Limb (tissue), 2 donors: Measurements from ENCODE around the gene GFPT2.

ENCODE experiments used
- DNase-seq, 2 donors: peaks; one replicate each; pipeline ENCODE4 v3.0.0-alpha.2; 2016; ENCODE audit errors: extremely low spot score in 2 of 2

GFPT2 gene

DNA sequence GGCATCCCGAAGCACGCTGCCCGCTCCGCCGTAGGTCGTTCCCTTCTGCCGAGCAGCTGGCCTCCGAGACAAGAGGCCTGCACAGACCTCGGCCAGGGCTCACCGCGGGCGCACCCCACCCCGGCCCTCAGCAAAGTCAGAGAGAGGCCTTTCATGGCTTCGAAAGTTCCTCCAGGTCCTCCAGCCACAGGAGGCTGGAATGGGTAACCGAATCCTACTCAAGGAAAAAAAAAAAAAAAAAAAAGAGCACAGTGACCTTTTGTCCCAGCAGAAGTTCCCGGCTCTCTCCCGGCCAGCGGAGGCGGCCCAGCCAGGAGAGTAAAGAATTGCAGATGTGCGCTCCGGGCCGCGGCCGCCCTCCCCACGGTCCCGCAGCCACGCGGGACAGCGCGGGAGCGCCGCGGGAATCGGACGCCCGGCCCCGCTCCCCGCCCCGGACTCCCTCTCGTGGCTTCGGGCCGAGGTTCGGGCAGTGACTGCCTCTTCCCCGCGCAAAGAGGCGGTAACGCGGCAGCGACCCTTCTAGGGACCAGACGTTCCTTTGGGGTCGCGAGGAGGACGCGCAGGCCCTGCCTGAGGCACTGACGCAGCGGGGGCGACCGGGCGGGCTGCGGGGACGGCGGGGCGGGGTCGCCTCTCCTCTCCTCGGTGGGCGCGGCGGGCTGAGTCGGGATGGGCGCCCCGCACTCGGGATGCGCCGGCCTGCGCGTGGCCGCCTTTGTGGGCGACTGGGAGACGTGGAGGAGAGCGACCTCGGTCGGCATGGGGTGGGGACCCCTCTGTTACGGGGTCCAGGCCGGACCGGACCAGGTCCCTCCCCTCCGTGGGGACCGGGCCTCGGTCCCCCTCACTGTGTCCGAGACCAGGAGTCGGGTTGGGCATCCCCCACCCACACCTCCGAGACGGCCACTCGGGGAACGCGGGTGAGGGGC lies 754 bp downstream of the GFPT2 start:
- DNase-seq = peak; percentile 25 to 69

DNA sequence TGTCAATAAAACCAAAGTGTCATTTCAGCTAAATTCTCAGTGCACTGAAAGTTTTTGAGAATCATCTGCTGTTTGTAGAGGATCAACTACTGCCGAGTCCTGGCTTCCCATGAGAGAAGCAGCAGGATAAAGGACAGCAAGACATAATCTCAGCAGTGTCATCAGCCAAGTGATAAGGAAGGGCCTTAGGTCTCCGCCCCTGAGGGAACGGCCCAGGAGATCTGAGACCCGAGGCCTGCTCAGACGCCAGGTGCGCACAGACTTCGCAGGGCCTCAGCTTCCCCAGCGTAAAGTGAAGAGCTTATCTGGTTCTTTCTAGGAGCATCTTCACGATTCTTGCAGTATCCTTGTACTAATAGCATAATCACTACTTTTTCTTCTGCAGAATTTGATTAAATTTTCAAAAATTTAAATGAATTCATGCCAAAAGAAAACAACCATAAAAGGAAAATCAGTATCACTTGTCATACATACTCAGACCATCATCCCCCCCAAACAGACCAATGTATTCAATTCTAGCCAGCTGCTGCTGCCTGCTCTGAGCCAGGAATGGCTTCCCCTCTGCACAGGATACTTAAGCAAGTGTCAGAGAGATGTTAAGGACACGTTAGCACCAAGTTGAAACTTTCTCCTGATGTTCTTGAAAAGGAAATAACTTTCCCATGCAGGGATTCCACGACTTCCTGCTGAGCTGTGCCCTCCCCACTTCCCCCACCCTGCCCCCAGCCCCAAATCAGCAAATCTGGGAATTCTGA lies 2.2 kb downstream of the GFPT2 start:
- DNase-seq = peak in 1 of 2 donors; percentile 17

DNA sequence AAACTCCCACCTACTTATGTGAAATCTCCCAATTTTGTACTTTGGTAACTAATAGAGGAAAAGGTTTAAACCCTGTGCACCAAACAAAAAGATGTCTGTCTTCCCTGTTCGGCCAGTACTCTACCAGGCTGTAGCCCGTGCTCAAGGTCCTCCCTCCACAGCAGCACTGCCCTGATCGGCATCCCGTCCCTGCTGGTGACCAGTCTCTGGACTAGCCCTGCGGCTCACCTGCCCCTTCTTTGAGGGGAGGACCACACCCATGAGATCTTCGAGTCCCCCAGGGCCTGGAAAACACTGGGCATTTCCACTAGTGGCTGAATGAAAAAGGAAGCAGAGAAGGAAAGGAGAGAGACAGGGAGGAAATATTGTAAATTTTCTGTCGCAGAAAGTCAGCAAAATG lies 2.8 kb downstream of the GFPT2 start:
- DNase-seq = no peak

DNA sequence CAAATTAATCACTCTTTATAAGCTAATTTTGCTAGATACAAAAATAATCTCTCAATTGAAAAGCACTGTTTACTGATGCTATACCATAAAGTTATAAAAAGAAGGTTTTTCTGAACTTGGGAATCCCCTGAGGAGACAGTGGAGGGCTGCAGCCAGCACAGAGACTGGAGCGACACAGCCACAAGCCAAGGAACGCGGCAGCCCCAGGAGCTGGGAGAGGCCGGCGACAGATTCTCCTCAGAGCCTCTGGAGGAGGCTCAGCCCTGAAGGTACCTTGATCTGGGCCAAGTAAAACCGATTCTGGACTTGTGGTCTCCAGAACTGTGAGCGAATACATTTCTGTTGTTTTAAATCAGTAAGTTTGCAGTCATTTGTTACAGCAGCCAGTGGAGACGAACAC lies 3.7 kb downstream of the GFPT2 start:
- no peak for DNase-seq

DNA sequence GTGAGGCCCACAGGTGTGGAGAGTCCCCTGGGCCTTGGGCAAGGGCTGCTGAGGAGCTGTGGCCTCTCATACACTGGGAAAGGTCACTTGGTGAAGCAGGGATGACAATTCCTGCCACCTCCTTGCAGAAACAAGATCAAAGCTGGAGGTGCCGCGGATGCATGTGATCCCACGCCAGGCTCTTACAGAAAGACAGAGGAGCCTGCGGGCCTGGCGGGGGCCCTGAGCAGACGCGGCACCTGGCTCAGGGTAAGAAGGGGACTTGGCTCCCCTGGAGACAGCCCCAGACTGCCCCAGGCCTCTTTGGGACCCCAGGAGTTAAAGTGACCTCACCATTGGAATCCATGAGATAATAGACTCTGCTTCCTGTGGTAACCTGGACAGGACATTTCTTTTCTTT lies 4.8 kb downstream of the GFPT2 start:
- DNase-seq = no peak

DNA sequence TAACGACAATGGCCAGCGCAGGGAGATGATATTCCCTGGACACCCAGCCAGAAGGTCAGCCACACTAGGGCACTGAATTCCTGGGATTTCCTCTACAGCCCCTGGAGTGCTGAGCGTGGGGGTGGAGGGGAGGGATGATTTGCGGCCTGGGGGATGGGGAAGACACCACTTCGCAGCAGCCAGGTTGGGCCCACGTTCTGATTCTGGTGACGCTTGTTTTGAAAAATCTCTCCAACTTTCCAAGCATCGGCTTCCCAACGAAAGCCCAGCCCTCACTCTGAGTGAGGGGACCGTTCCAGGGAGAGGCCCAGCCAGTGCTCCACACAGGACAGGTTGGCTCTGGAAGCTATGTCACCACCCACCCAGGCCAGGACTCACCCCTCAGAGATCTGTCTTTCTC lies 5.4 kb downstream of the GFPT2 start:
- DNase-seq = no peak

DNA sequence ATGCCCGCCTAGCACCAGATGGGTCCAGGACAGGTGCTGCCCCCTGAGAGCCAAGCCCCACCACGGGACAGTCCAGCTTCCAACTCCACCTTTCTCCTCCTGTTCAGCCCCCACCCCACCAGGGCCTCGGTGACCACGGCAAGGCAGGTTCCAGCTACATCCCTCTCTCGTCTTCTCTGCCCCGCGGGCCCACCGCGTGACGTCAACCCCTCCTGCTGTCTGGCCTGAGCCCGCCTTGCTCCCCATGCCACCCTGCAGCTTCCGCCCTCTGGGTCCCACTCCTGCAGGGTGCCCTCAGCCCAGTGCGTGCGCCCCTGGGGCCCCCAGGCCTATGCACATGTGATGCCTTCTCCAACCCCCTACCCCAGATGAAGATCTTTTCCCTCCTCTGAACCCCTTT lies 6.8 kb downstream of the GFPT2 start:
- DNase-seq = no peak

DNA sequence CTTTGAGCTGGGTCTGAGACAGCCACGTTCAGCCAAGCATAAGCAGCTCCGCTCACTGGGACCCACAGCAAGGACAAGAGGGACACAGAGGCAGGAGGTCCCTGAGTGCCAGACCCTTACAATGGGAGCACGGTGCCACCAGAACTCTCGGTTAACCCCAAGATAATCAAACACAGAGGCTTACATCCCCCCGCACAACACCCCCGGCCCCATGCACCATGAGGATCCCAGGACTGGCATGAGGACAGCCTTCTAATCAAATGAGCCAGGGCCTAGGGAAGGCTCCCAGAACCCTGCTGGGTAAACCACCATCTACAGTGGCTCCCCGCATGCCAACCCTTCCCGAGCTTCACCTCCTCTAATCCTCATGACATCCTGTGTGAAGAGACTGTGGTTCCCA lies 7.4 kb downstream of the GFPT2 start:
- no peak for DNase-seq

DNA sequence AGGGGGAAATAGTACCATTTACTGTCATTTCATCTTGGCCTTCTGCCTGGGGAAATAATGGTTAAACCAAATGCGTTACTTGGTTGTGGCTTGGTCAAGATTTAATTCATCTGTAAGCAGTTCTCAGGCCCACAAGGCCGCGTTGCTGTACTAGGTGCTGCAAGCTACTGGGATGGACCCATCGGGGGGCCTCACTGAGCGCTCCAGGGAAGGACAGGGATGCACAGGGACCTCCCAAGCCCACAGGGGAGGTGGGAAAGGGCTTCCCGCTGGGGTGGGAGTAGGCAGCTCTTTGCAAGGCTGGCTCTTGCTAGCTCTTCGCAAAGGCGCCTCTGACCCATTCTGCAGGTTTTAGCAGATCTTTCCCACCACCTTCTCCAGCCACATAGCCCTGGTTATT lies 8.0 kb downstream of the GFPT2 start:
- no peak for DNase-seq

DNA sequence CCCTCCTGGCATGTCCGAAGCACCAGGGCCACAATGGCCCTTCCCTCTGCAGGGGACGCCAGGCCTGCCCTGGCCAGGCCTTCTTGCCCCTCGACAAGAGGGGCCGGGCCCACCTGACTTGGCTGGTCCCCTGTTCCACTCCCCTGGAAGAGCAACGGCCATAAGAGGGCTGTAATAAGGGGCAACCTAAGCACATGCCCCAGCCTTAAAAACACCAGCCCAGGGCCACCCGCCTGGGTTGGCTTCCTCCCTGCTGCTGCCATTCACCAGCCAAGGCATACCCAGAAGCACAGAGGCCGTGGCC lies 8.5 kb downstream of the GFPT2 start:
- DNase-seq = no peak

DNA sequence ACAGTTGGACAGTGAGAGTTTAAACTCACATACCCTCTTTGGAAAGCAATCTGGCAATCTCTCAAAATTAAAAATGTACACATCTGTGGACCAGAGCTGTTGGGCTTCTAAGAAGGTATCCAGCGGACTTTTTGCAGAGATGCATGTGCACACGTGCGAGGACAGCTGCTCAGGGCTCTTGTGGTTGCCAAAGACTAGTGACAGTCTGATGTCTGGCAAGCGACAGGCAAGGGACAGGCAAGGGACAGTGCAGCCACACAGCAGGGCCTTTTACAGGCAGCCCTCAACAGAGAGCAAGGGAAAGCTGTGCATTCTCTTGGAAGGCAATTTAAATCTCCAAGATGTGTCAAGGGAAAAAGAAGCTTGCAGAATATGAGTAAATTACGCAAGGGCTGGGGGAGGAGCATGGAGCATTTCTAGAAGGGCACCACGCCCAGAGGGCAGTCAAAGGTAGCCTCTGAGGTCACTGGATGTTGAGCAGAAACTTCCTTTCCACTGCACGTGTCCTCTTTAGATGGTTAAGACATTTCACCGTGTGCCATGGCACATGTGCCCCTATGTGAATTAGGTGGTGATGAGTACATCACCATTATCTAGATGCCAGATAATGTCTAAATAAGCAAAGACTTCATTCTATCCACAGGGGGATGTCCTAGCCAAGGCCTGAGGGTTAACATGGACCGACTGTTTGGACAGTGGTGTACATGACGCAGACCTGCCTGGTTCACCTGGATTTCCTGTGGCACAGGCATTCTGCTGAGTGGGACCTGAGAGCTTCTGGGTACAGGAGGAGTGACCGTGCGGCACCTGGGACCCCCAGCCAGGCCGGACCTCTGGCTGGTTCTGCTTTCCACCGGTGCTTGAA lies 9.1 kb downstream of the GFPT2 start:
- DNase-seq = no peak

DNA sequence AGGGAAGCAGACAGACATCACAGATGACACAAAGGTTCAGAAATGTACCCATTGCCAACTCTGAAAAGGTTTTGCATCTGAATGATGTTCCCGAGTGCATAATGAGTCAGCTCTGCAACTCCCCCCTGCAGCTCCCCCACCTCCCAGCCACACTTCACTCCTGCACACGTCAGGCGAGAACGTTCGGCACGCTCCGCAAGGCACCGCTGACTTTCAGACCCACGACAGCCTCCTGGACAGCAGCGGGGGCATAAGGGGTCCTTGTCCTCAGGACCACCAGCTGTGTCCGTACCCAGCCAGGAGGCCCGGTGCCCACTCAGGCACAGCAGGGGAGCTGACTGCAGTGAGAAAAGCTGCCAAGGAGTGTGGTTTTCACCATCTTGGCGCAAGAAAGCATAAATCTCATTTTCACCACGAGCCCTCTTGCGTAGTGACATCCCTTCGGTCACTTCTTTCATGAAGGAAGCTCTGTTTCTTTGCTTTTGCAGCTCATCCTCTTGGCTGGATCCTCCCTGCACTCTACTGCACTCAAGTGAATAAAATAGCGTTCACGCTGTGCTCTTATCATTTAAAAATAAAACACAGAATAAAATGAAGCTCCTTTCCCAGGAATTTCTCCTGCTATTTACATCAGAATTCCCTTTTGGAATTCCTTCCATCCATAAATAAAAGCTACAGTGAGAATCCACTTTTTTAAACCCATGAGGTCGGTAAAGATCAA lies 9.9 kb downstream of the GFPT2 start:
- peak; percentile 46 to 56 for DNase-seq

DNA sequence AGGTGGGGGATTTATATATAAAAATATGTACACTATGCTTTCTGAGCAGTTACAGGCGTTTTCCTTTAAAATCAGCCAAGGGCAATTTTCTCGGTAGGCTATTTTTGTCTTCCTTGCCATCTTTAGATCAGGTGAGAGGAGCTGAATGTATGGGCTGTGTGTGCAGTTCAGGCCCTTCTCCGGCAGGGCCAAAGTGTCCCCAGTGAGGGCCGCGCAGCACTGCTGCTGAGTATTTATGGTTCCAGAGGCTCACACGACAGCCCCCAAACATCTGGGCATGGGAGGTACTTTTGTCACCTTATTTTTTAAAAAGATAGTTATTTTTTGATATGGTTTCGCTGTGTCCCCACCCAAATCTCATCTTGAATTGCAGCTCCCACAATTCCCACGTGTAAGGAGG lies 11.5 kb downstream of the GFPT2 start:
- DNase-seq = no peak

DNA sequence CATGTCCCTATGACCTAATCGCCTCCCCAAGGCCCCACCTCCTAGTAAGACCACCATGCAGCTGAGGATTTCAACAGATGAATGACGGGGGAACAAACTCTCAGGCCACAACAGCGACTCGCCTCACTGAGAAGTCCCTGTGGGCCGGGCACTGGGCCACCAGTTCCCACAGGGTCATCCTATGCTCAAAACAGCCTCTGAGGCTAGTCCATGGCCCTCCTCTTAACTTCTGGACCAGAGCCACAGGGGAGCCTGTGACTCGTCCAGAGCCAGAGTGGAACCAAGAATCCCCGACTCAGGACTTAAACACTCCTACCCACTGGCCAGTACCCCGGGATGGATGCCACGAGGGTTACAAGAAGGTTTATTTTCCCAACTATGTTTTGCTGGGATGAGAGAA lies 12.3 kb downstream of the GFPT2 start:
- no peak for DNase-seq

DNA sequence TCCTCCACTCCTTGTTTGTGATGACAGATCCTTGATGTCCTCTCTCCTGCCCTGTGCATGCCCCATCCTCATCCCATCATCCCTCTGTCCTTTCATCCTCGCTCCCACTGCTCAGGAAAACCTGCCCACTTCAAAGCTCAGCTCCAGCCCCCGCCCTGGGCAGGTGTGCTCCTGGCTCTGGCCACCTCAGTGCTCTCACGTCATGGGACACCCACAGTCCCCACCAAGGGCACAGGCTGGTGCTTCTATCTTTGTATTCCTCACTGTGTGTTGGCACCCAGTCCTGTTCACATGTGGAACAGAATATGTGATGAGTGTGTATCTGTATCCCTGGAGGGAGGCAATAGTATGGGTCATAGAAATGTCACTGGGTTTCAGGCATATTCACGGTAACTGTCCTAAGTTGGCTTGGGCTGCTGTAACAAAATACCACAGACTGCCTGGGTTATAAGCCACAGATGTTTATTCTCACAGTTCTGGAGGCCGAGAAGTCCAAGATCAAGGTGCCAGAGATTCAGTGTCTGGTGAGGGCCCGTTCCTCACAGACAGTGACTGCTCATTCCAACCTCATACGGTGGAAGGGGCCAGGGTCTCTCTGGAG lies 13.5 kb downstream of the GFPT2 start:
- no peak for DNase-seq

DNA sequence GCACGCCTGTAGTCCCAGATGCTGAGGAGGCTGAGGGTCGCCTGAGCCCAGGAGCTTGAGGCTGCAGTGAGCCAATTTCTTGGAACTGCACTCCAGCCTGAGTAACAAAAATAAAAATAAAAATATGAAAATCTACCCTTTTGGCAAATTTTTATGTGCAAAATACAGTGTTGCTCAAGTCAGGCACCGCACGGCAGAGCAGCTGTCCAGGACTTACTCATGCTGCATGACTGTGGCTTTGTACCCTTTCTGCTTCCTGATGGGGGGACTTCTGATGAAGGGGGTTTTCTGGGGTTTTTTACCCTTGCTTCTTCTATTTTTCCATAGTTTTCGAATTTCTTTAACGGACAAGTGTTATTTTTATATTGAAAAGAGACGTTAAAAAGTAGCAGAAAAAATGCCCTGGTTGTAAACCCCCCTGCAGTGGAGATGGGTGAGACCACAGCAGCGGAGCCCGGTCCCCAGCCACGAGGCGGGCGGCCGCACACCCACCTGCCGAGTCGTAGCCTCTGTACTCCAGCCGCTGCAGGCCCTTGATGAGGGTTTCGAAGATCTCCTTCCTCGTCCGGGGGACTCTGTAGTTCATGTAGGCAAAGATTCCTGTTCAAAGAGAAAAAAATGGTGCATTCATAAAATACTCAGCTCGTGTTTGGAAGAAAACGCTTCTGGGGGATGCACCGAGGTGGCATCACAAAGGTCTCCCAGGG lies 15.0 kb downstream of the GFPT2 start:
- no peak for DNase-seq

DNA sequence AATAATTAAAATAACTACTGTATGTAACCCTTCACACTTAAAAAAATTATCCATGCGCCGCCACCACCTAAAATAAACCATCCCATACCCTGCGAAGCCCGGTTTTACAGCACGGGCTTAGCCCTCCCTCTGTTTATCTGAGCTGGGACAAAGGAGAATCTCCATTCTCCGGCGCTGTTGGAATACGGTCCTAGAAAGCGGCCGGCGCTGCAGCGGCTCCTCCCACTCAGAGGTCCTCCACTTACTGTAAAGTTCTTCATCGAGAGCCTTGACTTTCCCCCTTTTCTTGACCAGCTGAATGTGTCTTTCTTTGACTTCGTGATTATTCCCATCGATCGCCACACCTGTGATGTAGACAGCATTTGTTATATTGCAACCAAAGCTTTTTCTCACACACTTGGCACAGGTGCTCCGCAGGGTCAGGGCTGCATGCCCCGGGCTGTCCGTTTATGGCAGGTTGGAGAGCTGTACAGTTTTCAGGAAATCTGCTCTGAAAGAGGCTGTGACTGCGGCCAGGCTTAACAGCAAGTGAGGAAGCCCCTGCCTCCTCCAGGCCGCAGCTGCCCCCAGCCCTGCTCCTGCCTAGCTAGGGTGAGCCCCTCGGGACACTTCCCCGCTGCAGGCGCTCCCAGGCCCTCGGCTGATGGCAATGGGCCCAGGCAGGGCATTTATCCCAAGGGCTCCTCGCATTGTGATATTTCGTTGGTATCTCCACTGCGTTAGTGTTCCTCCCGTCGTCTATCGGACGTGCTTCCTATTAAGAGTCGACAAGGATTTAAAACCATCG lies 16.7 kb downstream of the GFPT2 start:
- DNase-seq = no peak

DNA sequence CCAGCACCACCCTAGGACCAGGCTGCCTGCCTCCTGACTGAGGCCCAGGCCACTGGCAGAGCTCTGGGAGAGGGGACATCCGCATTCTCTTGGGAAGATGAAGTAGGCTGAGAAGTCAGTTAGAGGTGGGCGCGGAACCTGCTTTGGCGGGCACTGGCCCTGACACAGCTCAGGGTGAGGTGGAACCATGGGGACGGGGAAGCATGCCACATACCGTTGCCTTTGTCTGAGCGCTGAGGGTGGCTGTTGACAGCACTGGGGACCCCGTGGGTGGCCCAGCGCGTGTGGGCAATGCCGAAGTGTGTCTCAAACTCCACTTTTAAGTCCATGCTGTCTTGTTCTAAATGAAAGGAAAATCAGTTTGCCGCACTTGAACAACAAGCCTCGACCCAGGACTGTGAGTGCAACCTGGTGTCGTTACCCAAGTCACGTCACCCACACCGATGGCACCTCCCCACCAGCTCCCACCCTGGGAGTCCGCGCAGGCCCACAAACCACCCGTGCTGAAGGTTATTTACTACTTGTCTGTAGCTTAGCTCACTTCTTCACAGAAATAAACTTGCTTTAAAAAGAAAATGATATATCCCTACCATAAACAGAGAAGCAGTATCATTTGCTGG lies 17.4 kb downstream of the GFPT2 start:
- no peak for DNase-seq
